NCI-H2171 (cell line): ENCODE results near the gene JPH3.
"Not testable (repeated sequence)": the region's sequence is repeated elsewhere in the genome, so short reads cannot be mapped to it uniquely, and the experiment has no call there.

Source experiments
- DNase-seq: peaks from one replicate; lab custom pipeline; 2025; lab: John Stamatoyannopoulos, UW

Gene JPH3

GRCh38 chr16:87654826-87655225, 52.5 kb downstream of the JPH3 start:
- DNase-seq = no peak

- DNase-seq = no peak
Observed at GRCh38 chr16:87656328-87656727, 54.0 kb downstream of the JPH3 start.

GRCh38 chr16:87657621-87658192, 55.4 kb downstream of the JPH3 start:
- no peak for DNase-seq

- no peak for DNase-seq
Observed at GRCh38 chr16:87658564-87659225, 56.4 kb downstream of the JPH3 start.

- no peak for DNase-seq
Observed at GRCh38 chr16:87661561-87661960, 59.3 kb downstream of the JPH3 start.

- DNase-seq = no peak
Observed at GRCh38 chr16:87662254-87663204, 60.2 kb downstream of the JPH3 start.

- DNase-seq = no peak
Observed at GRCh38 chr16:87664792-87665191, 62.5 kb downstream of the JPH3 start.

GRCh38 chr16:87665193-87665592, 62.9 kb downstream of the JPH3 start:
- no peak for DNase-seq

GRCh38 chr16:87666919-87667318, 64.6 kb downstream of the JPH3 start:
- DNase-seq = no peak

GRCh38 chr16:87667443-87667842, 65.1 kb downstream of the JPH3 start:
- DNase-seq = no peak

- no peak for DNase-seq
Observed at GRCh38 chr16:87667946-87668345, 65.6 kb downstream of the JPH3 start.

- DNase-seq = no peak
Observed at GRCh38 chr16:87669672-87670071, 67.4 kb downstream of the JPH3 start.

GRCh38 chr16:87671221-87671620, 68.9 kb downstream of the JPH3 start:
- DNase-seq = no peak

- DNase-seq = no peak
Observed at GRCh38 chr16:87671715-87672270, 69.5 kb downstream of the JPH3 start.

- DNase-seq = no peak
Observed at GRCh38 chr16:87674419-87674818, 72.1 kb downstream of the JPH3 start.

GRCh38 chr16:87675111-87675719, 72.9 kb downstream of the JPH3 start:
- DNase-seq = no peak

- no peak for DNase-seq
Observed at GRCh38 chr16:87677830-87678229, 75.5 kb downstream of the JPH3 start.

- DNase-seq = no peak
Observed at GRCh38 chr16:87678618-87679017, 76.3 kb downstream of the JPH3 start.

GRCh38 chr16:87679593-87680271, 77.4 kb downstream of the JPH3 start:
- DNase-seq = no peak

GRCh38 chr16:87680272-87680644, 78.0 kb downstream of the JPH3 start:
- no peak for DNase-seq

GRCh38 chr16:87681051-87681602, 78.8 kb downstream of the JPH3 start:
- not testable (repeated sequence) for DNase-seq
